ENCODE data around the gene F2.
"Not testable (repeated sequence)": the region's sequence is repeated elsewhere in the genome, so short reads cannot be mapped to it uniquely, and the experiment has no call there.

F2 gene

GRCh38 chr11:46686886-46687795, 31.9 kb upstream of the F2 start:
- no peak for DNase-seq

DNA sequence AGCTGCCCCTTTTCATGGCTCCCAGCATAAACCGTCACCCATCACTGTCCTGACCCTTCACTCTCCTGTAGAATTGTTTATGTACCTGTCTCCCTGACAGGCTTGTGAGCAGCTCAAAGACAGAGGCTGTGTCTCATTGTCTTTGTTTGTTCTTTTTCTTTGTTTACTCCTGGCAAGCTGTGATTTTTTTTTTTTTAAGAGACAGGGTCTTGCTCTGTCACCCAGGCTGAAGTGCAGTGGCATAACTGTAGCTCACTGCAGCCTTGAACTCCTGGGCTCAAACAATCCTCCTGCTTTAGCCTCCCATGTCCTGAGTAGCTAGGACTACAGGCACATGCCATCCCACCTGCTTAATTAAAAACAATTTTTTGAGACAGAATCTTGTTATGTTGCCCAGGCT, 28.3 kb upstream of the F2 start:
- no peak for DNase-seq

- no peak for DNase-seq
Measured at GRCh38 chr11:46692450-46692849, 26.6 kb upstream of the F2 start.

DNA sequence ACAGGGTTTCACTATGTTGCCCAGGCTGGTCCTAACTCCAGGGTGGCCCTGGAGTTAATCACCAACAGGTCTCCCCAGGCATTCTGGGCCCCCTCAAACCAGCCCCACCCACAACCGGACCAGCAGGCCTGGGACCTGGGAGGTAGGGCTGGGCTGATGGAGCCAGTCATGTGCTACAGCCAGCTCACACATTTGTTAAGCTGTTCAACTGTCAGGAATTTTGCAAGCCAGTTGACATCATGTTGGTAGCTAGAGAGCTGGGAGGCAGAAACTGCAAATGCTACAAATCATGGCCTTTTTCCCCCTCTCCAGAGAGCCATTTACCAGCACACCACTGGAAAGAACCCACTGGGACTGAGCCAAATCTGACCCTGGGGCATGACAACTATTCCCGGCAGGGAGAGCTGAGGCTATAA, 25.4 kb upstream of the F2 start:
- no peak for DNase-seq

GRCh38 chr11:46694072-46694471, 24.9 kb upstream of the F2 start:
- DNase-seq: no peak

DNA sequence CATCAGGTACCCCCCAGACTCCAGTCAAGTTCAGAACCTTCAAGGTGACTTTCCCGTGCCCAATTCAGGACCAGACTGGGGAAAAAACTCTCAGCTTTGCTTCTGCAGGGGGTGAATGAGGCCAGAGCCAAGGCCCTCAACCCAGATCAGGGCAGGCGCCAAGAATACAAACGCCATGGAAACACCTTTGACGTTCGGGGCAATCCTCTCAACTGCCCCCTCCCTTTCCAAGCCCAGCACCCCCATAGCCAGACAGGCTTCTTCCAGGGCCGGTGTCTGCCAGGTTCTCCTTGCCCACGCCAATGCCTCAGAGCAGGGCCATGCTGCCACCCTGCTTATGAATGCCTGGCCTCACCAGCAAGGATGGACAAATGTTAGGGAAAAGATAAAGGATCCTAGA, 24.4 kb upstream of the F2 start:
- DNase-seq: no peak

GRCh38 chr11:46695345-46696211, 23.4 kb upstream of the F2 start:
- no peak for DNase-seq

GRCh38 chr11:46696212-46696558, 22.8 kb upstream of the F2 start:
- no peak for DNase-seq

- DNase-seq: no peak
Measured at GRCh38 chr11:46697303-46697702, 21.7 kb upstream of the F2 start.

DNA sequence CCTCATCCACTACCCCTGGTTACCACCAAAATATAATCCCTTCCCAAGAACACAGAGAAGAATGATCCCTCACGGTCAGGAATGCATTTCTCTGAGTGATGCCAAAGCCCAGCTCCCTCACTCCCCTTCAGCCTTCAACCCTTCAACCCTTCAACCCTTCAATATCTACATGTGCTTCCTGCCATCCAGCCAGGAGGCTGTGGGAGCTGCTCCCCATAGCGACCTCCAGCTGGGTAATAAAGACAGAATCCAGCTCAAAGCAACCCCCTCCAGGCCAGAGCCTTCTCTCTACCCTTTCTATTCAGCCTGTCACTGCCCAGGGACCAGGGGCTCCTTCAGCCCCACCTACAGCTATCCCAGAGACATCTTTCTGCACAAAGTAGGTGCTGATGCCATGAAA, 21.3 kb upstream of the F2 start:
- DNase-seq: no peak

DNA sequence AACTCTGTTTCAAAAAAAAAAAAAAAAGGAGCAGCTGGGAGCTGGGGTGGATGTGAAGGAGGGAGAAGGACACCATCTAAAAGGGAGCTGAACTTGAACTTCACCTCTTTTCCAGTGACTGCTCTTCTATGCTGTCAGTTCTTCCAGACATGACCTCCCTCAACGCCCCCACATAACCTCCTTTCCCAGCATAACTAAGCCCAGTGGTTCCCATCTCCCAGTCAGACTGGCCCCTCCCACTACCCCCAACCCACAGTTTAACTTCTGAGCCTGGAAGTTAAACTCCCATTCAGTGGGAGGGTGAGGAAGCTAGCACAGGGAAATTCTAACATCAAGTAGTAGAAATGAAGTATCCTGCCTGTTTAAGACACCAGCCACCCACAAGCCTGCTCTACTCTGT, 20.4 kb upstream of the F2 start:
- DNase-seq: no peak

- DNase-seq: peak; percentile 99 to 100
Measured at GRCh38 chr11:46700241-46701077, 18.6 kb upstream of the F2 start, which contains the start of the genes ARHGAP1 and ZNF408. ARHGAP1 (minus strand) TSS chr11:46700619; CDS start chr11:46696107, 4,512 bp downstream. ZNF408 (plus strand) TSS chr11:46701031; CDS start chr11:46701048, 17 bp downstream.

DNA sequence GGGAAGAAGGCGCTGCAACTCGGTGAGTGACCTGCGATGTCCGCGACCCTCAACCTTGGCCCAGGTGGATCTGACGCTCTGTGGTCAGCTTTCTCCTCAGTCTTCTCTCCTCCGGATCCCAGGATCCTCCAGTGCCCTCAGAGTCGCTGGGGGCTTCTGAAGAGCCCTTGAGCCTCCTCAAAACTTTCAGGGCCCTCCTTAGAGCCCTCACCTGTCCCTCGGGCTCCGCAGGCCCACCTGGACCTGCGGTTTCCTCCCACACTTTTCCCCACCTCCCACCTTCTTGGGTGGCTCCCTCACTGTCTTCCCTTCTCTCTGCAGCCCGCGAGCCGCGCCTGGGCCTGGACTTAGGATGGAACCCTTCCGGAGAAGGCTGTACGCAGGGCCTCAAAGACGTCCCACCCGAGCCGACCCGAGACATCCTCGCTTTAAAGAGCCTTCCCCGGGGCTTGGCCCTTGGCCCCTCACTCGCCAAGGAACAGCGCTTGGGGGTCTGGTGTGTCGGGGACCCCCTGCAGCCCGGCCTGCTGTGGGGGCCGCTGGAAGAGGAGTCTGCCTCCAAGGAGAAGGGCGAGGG, 17.8 kb upstream of the F2 start:
- DNase-seq: peak in 1 of 2 experiments; percentile 15

GRCh38 chr11:46705070-46705688, 13.8 kb upstream of the F2 start:
- DNase-seq: no peak

- no peak for DNase-seq
Measured at GRCh38 chr11:46706886-46707285, 12.1 kb upstream of the F2 start.

GRCh38 chr11:46709351-46709750, 9.7 kb upstream of the F2 start:
- DNase-seq: not testable (repeated sequence)

- no peak for DNase-seq
Measured at GRCh38 chr11:46710821-46711269, 8.2 kb upstream of the F2 start.

DNA sequence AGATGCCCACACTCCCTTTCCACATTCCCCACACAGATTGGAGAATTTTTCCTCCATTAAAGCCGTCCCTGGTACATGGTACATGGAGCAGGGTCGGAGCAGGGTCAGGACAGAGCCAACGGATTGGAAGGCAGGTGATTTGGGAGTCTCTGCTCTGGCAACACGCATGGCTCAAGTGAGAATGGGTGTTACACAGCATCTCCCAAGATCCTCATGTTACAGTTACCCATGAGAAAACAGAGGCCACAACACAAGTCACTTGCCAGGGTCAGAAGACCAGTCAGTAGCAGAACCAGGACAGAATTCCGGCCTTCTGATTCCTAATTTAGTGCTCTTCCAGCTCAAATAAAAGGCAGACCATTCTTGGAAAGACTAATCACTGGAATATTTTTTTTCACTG, 7.7 kb upstream of the F2 start:
- DNase-seq: no peak

DNA sequence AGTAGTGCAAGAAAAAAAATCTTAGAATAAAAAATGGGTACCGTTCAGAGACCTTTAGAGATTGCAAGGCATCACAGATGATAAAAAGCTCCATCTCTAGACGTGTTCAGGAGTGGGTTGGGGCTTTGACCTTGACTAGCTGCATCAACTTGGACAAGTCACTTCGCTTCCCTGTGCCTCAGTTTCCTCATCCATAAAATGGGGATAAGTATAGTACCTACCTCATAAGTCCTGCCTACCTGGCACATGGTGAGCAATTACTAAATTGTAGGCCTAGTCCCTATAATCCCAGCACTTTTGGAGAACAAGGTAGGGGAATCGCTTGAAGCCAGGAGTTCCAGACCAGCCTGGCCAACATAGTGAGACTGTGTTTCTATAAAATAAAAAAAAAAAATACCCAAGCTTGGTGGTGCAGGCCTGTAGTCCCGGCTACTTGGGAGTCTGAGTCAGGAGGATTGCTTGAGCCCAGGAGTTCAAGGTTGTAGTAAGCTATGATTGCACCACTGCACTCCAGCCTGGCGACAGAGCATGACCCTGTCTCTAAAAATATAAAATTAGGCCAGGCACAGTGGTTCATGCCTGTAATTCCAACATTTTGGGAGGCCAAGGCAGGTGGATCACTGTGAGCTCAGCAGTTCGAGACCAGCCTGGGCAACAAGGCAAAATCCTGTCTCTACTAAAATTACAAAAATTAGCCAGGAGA, 6.0 kb upstream of the F2 start:
- no peak for DNase-seq

DNA sequence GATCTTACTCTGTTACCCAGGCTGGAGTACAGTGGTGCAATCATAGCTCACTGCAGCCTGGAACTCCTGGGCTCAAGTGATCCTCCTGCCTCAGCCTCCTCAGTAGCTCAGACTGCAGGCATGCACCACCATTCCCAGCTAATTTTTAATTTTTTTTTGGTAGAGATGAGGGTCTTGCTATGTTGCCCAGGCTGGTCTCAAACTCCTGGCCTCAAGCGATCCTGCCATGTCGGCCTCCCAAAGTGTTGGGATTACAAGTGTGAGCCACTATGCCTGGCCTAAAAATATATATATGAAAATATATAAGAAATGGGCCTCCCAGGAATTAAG, 1.2 kb upstream of the F2 start:
- not testable (repeated sequence) for DNase-seq

Measured in activated CD4-positive, alpha-beta T cell treated with anti-CD3 and anti-CD28 coated beads, Interleukin-2, amount 50 U/mL, for 48 hours (primary cell).